ENCODE measurements around the gene CCRL2.
A peak's percentile ranks its signal among the peaks of the same experiment; 100 is the strongest.

GRCh38 chr3:46371519-46372340, 35.3 kb upstream of the CCRL2 start:
- TF ChIP-seq KDM1A (IDR thresholded peaks at IDR 0.05; ENCODE audit: borderline replicate concordance, low read length) = peak; percentile 70; the same call in 1 of the 2 replicates
- no peak for TF ChIP-seq HDAC6 (IDR thresholded peaks at IDR 0.05; ENCODE audit: low read depth, low read length)
- TF ChIP-seq YY1 (IDR thresholded peaks at IDR 0.05; ENCODE audit: low read depth, low read length) = no peak
- no peak for TF ChIP-seq JUN (IDR thresholded peaks at IDR 0.05; ENCODE audit: low read depth, low read length)
- no peak for TF ChIP-seq SUZ12 (IDR thresholded peaks at IDR 0.05; ENCODE audit: low read length)
- TF ChIP-seq CEBPB (IDR thresholded peaks at IDR 0.05; ENCODE audit: low read depth, low read length) = no peak
- no peak for TF ChIP-seq EZH2 (IDR thresholded peaks at IDR 0.05; ENCODE audit: low read depth, low read length, severe bottlenecking)
- TF ChIP-seq CTCF (IDR thresholded peaks at IDR 0.05; ENCODE audit: control extremely low read depth in 1 of 3, insufficient read depth in 1 of 3, low read depth in 1 of 3, low read length in 3 of 3) = no peak
- TF ChIP-seq ATF2 (IDR thresholded peaks at IDR 0.05; ENCODE audit: low read length) = no peak
- no peak for TF ChIP-seq RAD21 (IDR thresholded peaks at IDR 0.05 in 1 of 2, conservative IDR thresholded peaks at IDR 0.05 in 1 of 2; ENCODE audit: low read depth in 2 of 2, low read length in 2 of 2)
- no peak for TF ChIP-seq FOSL1 (IDR thresholded peaks at IDR 0.05; ENCODE audit: insufficient read depth, low read depth, low read length)
- TF ChIP-seq EP300 (IDR thresholded peaks at IDR 0.05; ENCODE audit: borderline replicate concordance in 1 of 2, low read depth in 2 of 2, low read length in 2 of 2) = no peak
- TF ChIP-seq SIRT6 (IDR thresholded peaks at IDR 0.05; ENCODE audit: low read length) = no peak

Measured in H1 (cell line).